AML-193 (cell line): Measurements from ENCODE around the gene AGBL2.
A peak's percentile ranks its signal among the peaks of the same experiment; 100 is the strongest.
"Not testable (repeated sequence)": the region's sequence is repeated elsewhere in the genome, so short reads cannot be mapped to it uniquely, and the experiment has no call there.

ENCODE experiments used
- DNase-seq, 2 experiments: peaks; one replicate each; lab custom pipeline; 2025; lab: John Stamatoyannopoulos, UW

The AGBL2 gene, protein sequence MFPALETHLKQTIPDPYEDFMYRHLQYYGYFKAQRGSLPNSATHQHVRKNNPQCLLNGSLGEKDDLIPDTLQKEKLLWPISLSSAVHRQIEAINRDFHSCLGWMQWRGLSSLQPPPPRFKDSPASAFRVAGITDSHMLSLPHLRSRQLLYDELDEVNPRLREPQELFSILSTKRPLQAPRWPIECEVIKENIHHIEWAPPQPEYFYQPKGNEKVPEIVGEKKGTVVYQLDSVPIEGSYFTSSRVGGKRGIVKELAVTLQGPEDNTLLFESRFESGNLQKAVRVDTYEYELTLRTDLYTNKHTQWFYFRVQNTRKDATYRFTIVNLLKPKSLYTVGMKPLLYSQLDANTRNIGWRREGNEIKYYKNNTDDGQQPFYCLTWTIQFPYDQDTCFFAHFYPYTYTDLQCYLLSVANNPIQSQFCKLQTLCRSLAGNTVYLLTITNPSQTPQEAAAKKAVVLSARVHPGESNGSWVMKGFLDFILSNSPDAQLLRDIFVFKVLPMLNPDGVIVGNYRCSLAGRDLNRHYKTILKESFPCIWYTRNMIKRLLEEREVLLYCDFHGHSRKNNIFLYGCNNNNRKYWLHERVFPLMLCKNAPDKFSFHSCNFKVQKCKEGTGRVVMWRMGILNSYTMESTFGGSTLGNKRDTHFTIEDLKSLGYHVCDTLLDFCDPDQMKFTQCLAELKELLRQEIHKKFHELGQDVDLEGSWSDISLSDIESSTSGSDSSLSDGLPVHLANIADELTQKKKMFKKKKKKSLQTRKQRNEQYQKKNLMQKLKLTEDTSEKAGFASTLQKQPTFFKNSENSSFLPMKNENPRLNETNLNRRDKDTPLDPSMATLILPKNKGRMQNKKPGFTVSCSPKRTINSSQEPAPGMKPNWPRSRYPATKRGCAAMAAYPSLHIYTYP

DNA sequence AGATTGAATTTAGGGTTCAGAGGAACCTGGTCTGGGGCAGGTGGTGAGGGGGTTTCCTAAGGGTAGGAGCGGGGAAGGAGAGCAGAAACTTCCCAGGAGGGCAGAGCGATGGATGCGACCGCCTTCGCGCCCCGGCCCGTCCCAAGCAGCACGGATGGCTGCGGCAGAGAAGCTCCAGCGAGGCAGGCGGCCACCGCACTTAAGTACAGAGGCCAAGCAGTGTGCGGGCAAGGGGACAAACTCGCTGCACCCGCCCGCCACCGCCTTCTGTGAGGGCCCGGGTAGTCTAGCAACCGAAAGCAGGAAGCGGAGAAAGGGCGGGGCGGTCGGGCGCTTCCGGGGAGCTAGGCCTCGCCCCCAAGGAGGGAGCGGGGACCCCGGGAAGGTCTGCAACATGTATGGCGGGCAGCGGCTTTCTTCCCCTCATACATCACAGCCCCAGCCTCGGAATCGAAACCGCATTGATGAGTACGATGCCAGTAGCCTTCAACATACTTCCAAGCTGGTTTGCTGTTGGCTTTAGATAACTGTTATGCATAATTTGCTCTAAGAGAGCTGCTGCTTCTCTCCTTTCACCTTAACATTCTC, at the start of gene AGBL2:
Gene AGBL2 (minus strand): TSS at position 288 of the 588 bp plus-strand sequence. CDS start 719 bp downstream, outside the sequence.
- peak; percentile 74 to 75 for DNase-seq

- DNase-seq, result not testable (repeated sequence)
Observed at GRCh38 chr11:47759291-47759690, 44.1 kb upstream of the AGBL2 start.

- DNase-seq, result no peak
Observed at GRCh38 chr11:47756208-47756607, 41.0 kb upstream of the AGBL2 start.

- DNase-seq, result no peak
Observed at GRCh38 chr11:47750725-47751124, 35.6 kb upstream of the AGBL2 start.

GRCh38 chr11:47742494-47742893, 27.3 kb upstream of the AGBL2 start:
- DNase-seq, result not testable (repeated sequence)

GRCh38 chr11:47737817-47738216, 22.6 kb upstream of the AGBL2 start:
- DNase-seq, result not testable (repeated sequence)

DNA sequence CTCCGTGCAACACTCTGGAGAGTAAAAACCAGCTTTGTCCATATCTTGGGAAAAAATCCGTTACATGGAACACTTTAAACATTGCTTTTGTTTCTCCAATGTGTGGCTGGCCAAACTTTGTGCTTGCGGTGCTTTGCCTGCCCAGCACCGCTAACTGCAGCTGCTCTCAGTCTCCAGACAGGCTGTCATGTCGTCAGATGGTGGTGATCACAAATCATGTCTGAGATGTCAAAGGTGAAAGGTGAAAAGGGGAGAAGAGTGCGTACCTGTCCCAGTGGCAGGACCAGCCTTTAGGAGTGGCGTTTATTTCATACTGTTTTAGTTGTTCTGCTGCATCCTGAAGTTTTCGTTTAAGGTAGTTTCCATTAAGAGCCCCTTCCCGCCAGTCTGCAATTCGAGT, 17.1 kb upstream of the AGBL2 start:
- DNase-seq, result no peak

GRCh38 chr11:47731475-47731874, 16.3 kb upstream of the AGBL2 start:
- DNase-seq, result no peak

DNA sequence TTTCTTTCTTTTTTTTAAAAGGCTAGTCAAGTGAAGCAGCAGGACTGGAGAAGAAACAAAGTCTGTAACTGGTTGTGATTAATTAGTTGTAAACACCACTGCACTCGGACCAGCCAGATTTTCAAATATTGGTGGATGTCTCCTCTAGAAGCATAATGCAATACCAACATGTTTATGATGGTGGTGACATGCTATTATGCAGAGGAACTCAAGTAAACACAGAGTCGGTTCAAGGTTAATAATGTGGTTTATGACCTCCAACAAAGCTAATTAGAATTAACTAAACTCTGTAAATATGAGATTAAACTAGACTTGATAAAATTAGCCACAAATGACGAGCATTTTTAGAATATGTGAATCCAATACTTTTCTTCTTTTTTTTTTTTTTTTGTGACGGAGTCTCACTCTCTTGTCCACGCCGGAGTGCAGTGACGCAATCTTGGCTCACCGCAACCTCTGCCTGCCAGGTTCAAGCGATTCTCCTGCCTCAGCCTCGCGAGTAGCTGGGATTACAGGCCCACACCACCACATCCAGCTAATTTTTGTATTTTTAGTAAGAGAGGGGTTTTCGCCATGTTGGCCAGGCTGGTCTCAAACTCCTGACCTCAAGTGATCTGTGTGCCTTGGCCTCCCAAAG, 11.8 kb upstream of the AGBL2 start:
- DNase-seq, result no peak

DNA sequence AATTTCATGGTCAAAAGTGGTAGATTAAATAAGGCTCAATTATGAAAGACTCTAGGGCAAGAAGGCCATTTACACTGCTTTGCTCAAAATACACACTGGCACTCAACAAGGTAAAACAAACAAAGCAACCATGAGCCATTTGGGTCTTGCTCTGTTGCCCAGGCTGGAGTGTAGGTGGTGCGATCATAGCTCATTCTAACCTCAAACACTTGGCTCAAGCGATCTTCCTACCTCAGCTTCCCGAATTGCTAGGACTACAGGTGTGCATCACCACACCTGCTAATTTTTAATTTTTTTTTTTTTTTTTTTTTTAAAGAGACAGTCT, 10.9 kb upstream of the AGBL2 start:
- no peak for DNase-seq

- peak; percentile 13 to 22 for DNase-seq
Observed at GRCh38 chr11:47725442-47726117, 10.4 kb upstream of the AGBL2 start.

DNA sequence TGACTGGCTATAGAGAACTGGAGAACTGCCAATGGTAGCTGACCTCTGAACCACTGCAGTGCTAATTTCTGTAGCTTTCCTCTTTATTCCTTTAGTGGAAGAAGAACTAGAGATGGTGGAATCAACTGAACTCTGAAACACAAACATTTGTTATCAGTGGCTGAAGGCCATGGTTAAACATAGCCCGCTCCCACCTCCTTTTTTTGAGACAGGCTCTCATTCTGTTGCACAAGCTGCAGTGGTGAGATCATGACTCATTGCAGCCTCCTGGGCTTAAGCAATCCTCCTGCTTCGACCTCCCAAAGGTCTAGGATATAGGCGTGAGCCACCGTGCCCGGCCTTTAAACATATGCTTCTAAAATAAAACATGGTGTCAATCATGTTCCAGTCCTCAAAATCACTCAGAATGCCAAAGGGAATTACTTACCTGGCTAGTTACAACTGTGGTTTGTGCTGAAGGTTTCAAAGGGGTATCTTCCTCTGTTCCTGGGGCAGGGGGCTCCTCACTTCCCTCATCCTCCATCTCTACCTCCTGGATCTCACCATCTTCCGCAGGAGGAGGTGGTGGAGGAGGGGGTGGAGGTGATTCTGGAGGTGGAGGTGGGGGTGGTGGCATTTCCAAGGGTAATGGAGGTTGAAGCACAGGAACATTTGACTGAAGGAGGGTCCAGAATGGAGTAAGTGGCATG, 9.0 kb upstream of the AGBL2 start:
- DNase-seq, result peak; percentile 47 to 52

DNA sequence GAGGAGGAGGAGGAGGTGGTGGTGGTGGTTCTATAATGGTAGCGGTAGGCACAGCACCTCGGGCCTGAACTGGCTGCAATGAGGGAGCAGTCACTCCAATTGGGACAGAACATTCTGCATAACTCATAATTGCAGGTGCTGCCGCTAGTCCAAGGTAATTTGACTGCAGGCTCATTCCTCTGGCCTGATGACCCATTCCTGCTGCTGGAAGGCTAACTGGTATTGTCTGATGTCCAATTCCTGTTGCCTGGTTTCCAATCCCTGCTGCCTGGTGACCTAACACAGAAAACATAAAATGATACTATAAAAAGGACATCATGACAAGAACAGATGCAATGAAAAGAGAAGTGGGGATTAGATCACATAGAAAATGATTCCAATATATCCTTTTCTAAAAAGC, 7.9 kb upstream of the AGBL2 start:
- DNase-seq, result no peak

DNA sequence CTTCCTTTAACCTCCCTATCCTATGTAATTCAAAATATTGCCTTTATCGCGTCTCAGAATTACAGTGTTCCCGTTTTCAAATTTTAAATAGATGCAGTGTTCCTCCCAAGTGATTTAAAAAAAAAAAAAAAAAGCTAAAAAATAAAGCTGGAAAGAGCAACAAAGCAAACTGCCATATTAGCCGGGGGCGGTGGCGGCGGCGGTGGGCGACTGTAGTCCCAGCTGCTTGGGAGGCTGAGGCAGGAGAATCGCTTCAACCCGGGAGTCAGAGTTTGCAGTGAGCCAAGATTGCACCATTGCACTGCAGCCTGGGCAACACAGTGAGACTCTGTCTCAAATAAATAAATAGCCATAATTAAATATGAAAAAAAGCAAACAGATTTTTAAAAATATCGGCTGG, 5.5 kb upstream of the AGBL2 start:
- DNase-seq, result no peak

DNA sequence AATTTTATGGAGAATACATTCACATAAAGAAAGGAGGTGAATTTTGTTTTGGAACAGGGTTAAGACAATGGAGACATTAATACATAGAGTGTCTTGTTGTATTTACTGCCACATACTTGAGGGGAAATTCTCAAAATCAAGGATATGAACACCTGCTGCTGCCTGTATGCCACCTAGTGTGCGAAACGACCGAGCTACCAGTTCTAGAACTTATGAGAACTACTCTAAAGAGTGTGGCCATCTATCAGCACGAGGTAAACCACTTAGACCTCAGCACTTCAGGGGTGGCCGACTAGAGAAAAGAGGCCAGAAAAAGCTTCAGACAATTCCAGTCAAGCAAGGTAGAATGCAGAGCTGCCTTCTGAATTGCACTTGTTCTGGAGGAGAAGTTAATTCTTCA, 1.5 kb upstream of the AGBL2 start:
- no peak for DNase-seq

DNA sequence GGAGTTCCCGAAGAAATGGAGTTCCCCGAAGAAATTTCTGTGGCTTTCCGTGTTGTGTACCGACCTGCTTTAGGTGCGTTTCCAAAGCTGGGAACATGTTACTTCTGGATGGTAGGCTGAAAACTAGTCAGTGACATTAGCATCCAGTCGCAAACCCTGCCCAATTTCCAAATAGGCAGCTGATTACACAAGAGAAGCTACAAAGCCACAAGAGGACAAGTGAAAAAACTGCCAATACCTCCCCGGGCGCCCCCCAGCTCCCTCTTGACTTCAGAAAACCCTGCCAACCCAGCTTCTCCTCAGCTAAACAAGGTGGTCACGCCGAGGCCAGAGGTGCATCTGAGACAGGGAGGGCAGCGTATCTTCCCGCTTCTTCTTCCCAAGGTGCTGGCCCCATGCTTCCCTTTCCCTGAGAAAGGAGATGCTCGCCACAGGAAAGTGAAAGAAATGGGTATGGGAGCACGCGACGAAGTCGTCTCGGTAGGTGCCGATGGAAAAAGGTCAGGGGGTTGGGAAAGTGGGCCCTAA, 551 bp downstream of the AGBL2 start:
- peak; percentile 62 for DNase-seq

DNA sequence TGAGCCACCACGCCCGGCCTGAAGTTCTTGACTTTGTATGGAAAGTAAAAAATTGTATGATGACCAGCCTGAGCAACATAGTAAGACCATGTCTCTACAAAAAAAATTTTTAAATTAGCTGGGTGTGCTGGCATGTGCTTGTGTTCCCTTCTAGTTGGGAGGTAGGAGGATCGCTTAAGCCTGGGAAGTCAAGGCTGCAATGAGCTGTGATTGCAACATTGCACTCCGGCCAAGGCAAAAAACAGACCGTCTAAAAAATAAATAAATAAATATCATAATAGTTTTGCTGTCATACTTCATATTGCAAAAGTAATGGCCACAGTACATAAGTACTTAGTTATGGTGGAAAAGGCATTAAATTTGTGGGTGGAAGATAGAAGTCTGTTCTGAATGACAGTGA, 3.4 kb downstream of the AGBL2 start:
- DNase-seq, result no peak

GRCh38 chr11:47711225-47711624, 3.9 kb downstream of the AGBL2 start:
- DNase-seq, result no peak

GRCh38 chr11:47707275-47707786, 7.8 kb downstream of the AGBL2 start:
- not testable (repeated sequence) for DNase-seq

- no peak for DNase-seq
Observed at GRCh38 chr11:47705721-47706120, 9.4 kb downstream of the AGBL2 start.

- DNase-seq, result no peak
Observed at GRCh38 chr11:47691979-47692378, 23.2 kb downstream of the AGBL2 start.
